Smooth muscle cell (in vitro differentiated cells): Measurements from ENCODE around the gene CAMK2D. TPM values are rescaled to one million over a fixed set of nuclear protein-coding genes. Genes with fewer than 3 reads are reported as not detected.

Experiments
- DNase-seq: peaks from one replicate; lab custom pipeline; 2025; ENCODE audit not compliant: unreplicated experiment; lab: John Stamatoyannopoulos, UW
- H2AFZ ChIP-seq: fragments of 200-600 bp; sonication (generic); 2 replicates; pipeline ENCODE4 v1.6.0; 2016; ENCODE audit warnings: antibody characterized with exemption, low read depth, mild to moderate bottlenecking
- H3F3A ChIP-seq: fragments of 200-600 bp; sonication (generic); 2 replicates; pipeline ENCODE4 v1.6.0; 2017; ENCODE audit warnings: antibody characterized with exemption, low read depth
- H3K27ac ChIP-seq: fragments of 200-600 bp; sonication (generic); 2 replicates; pipeline ENCODE4 v1.5.1; 2016; ENCODE audit warnings: low read depth, mild to moderate bottlenecking
- H3K27me3 ChIP-seq: fragments of 200-600 bp; sonication (generic); 2 replicates; pipeline ENCODE4 v1.6.1; 2016; ENCODE audit warnings: low read depth, mild to moderate bottlenecking
- H3K36me3 ChIP-seq: fragments of 200-600 bp; sonication (generic); 2 replicates; pipeline ENCODE4 v1.5.1; 2016; ENCODE audit warnings: low read depth
- H3K4me1 ChIP-seq: fragments of 200-600 bp; sonication (generic); 2 replicates; pipeline ENCODE4 v1.5.1; 2016; ENCODE audit warnings: low read depth
- H3K4me2 ChIP-seq: fragments of 200-600 bp; sonication (generic); 2 replicates; pipeline ENCODE4 v1.6.0; 2016; ENCODE audit warnings: mild to moderate bottlenecking
- H3K4me3 ChIP-seq: fragments of 200-600 bp; sonication (generic); 2 replicates; pipeline ENCODE4 v1.5.1; 2016; ENCODE audit warnings: mild to moderate bottlenecking
- H3K79me2 ChIP-seq: fragments of 200-600 bp; sonication (generic); 2 replicates; pipeline ENCODE4 v1.6.0; 2016; ENCODE audit warnings: low read depth, mild to moderate bottlenecking
- H3K9ac ChIP-seq: fragments of 200-600 bp; sonication (generic); 2 replicates; pipeline ENCODE4 v1.6.0; 2016; ENCODE audit warnings: low read depth
- H3K9me3 ChIP-seq: fragments of 200-600 bp; sonication (generic); replicated peaks from 2 replicates; pipeline ENCODE4 v1.5.1; 2016; ENCODE audit warnings: low read depth
- H4K20me1 ChIP-seq: fragments of 200-600 bp; sonication (generic); 2 replicates; pipeline ENCODE4 v1.6.0; 2016; ENCODE audit warnings: low read depth
- CTCF ChIP-seq: fragments of 200-600 bp; sonication (generic); IDR thresholded peaks from 2 replicates; pipeline ENCODE4 v1.5.1; 2017; ENCODE audit warnings: borderline replicate concordance, mild to moderate bottlenecking, antibody characterized with exemption; ENCODE audit not compliant: insufficient read depth, poor library complexity, severe bottlenecking
- WGBS: methylation state at CpG from one replicate; pipeline ENCODE4 v1.1.7; 2016; ENCODE audit warnings: low lambda C conversion rate; 5-methylcytosine and 5-hydroxymethylcytosine counted together
- polyA plus RNA-seq: library from polyadenylated mRNA; unstranded; fragments of >200 nt; fragmentation: Nextera tagmentation; extraction: Ambion mirVana; gene quantifications from 2 replicates; pipeline ENCODE4 v1.2.1, GENCODE V29; 2016
- total RNA-seq: library from RNA; depleted of rRNA; stranded (reverse); fragments of >200 nt; gene quantifications from 2 replicates; pipeline ENCODE4 v1.2.3, GENCODE V29; 2014

CAMK2D gene
- total and polyA plus RNA-seq, 2 experiments from 2014 or later: 17.2 to 36.0 TPM

- H3K27me3 ChIP-seq: no peaks in the 10 kb centered on the region
- H3K36me3 ChIP-seq: peaks cover 14% of the 10 kb centered on the region
- H4K20me1 ChIP-seq: no peaks in the 10 kb centered on the region
- no peaks in the 10 kb centered on the region for H3K4me1 ChIP-seq
- H3K4me3 ChIP-seq: no peak overlapping the region
- H2AFZ ChIP-seq: no peak overlapping the region
- no peak overlapping the region for H3K9ac ChIP-seq
- 95% methylated on average over 2 of the region's 2 CpGs for WGBS
- no peaks in the 10 kb centered on the region for H3F3A ChIP-seq
- H3K9me3 ChIP-seq: no peaks in the 10 kb centered on the region
- H3K27ac ChIP-seq: no peak overlapping the region
- no peak overlapping the region for H3K4me2 ChIP-seq
- no peak for TF ChIP-seq CTCF
- no peaks in the 10 kb centered on the region for H3K79me2 ChIP-seq
- DNase-seq: no peak
These were observed 248.2 kb downstream of the CAMK2D start for GRCh38 chr4:113513382-113513781.

GRCh38 chr4:113512880-113513279 is 248.7 kb downstream of the CAMK2D start:
- Histone ChIP-seq H3F3A (no peaks in the 10 kb centered on the region), H3K9me3 (no peaks in the 10 kb centered on the region), H3K4me1 (no peaks in the 10 kb centered on the region), H3K79me2 (no peaks in the 10 kb centered on the region), H3K27me3 (no peaks in the 10 kb centered on the region), H2AFZ (no peak overlapping the region), H4K20me1 (no peaks in the 10 kb centered on the region), H3K27ac (no peak overlapping the region), H3K36me3 (peaks cover 16% of the 10 kb centered on the region), H3K9ac (no peak overlapping the region), H3K4me3 (no peak overlapping the region), H3K4me2 (no peak overlapping the region)
- no peak for TF ChIP-seq CTCF
- no peak for DNase-seq
- 97% methylated on average over 6 of the region's 6 CpGs for WGBS

GRCh38 chr4:113511944-113512343 is 249.6 kb downstream of the CAMK2D start:
- Histone ChIP-seq H4K20me1 (no peaks in the 10 kb centered on the region), H3K27ac (no peak overlapping the region), H3K9me3 (no peaks in the 10 kb centered on the region), H3K4me2 (no peak overlapping the region), H3K79me2 (no peaks in the 10 kb centered on the region), H3K4me3 (no peak overlapping the region), H3F3A (no peaks in the 10 kb centered on the region), H3K9ac (no peak overlapping the region), H3K4me1 (no peaks in the 10 kb centered on the region), H2AFZ (no peak overlapping the region), H3K27me3 (no peaks in the 10 kb centered on the region), H3K36me3 (peaks cover 12% of the 10 kb centered on the region)
- WGBS: 99% methylated on average over 2 of the region's 2 CpGs
- TF ChIP-seq CTCF: no peak
- no peak for DNase-seq

- no peak overlapping the region for H3K9ac ChIP-seq
- peaks cover 12% of the 10 kb centered on the region for H3K36me3 ChIP-seq
- no peaks in the 10 kb centered on the region for H3K9me3 ChIP-seq
These were observed 251.7 kb downstream of the CAMK2D start for GRCh38 chr4:113509851-113510250.

More at GRCh38 chr4:113509851-113510250, 251.7 kb downstream of the CAMK2D start:
- H3F3A ChIP-seq: no peaks in the 10 kb centered on the region
- H3K27me3 ChIP-seq: no peaks in the 10 kb centered on the region
- 97% methylated on average over 1 of the region's 1 CpG for WGBS
- no peaks in the 10 kb centered on the region for H3K4me1 ChIP-seq
- no peak overlapping the region for H3K4me2 ChIP-seq
- no peak for DNase-seq
- no peak overlapping the region for H2AFZ ChIP-seq
- H3K4me3 ChIP-seq: no peak overlapping the region
- H4K20me1 ChIP-seq: no peaks in the 10 kb centered on the region
- no peak overlapping the region for H3K27ac ChIP-seq
- no peaks in the 10 kb centered on the region for H3K79me2 ChIP-seq
- no peak for TF ChIP-seq CTCF
